H1 (cell line): ENCODE data around the gene EYA4. TPM values are rescaled to one million over a fixed set of nuclear protein-coding genes. Genes with fewer than 3 reads are reported as not detected.

ENCODE experiments used
- CTCF ChIA-PET: fragments of 300-600 bp; sonication (Branson Sonifier 250); formaldehyde crosslinking; loops from one replicate; lab custom pipeline; 2021; ENCODE audit not compliant: partially characterized antibody; lab: Charles Lee
- POLR2A ChIA-PET: fragments of 300-600 bp; sonication (Branson Sonifier 250); formaldehyde crosslinking; loops from one replicate; lab custom pipeline; 2021; ENCODE audit warnings: inconsistent platforms; ENCODE audit not compliant: partially characterized antibody; lab: Charles Lee
- DNase-seq, 2 experiments: peaks; one replicate each; pipeline versions ENCODE4 v3.0.0 to v3.0.0-alpha.2; 2010 to 2022; ENCODE audit warnings: low spot score in 2 of 2, low read depth in 1 of 2, mixed read lengths in 1 of 2
- FAIRE-seq: peaks from 2 replicates; lab custom pipeline; 2011; peaks lifted over from hg19 to GRCh38; lab: Jason Lieb, UNC
- H2AFZ ChIP-seq: 2 replicates; pipeline ENCODE4 v1.8.1; 2012; ENCODE audit warnings: low read length, inconsistent platforms
- H2AK5ac ChIP-seq: 2 replicates; pipeline ENCODE4 v1.6.1; 2013; ENCODE audit warnings: low read depth, low read length
- H2BK120ac ChIP-seq: replicated peaks from 2 replicates; pipeline ENCODE3; 2013; ENCODE audit warnings: low read depth, low read length, inconsistent platforms
- H2BK12ac ChIP-seq: 2 replicates; pipeline ENCODE4 v1.6.1; 2013; ENCODE audit warnings: low read depth, low read length
- H2BK15ac ChIP-seq: 2 replicates; pipeline ENCODE4 v1.6.1; 2013; ENCODE audit warnings: low read length
- H2BK20ac ChIP-seq: 2 replicates; pipeline ENCODE4 v1.6.1; 2013; ENCODE audit warnings: low read length
- H2BK5ac ChIP-seq: 2 replicates; pipeline ENCODE4 v1.6.1; 2013; ENCODE audit warnings: low read depth, low read length
- H3K14ac ChIP-seq: 2 replicates; pipeline ENCODE4 v1.6.1; 2013; ENCODE audit warnings: inconsistent platforms; ENCODE audit not compliant: insufficient read length
- H3K18ac ChIP-seq: 2 replicates; pipeline ENCODE4 v1.6.1; 2013; ENCODE audit warnings: low read length; ENCODE audit errors: extremely low read depth
- H3K23ac ChIP-seq: 2 replicates; pipeline ENCODE4 v1.6.1; 2013; ENCODE audit warnings: inconsistent platforms; ENCODE audit not compliant: insufficient read length
- H3K23me2 ChIP-seq: 2 replicates; pipeline ENCODE4 v1.6.1; 2013; ENCODE audit warnings: low read depth, low read length
- H3K27ac ChIP-seq: 2 replicates; pipeline ENCODE4 v1.6.1; 2011; ENCODE audit warnings: low read depth, low read length, inconsistent platforms
- H3K27me3 ChIP-seq, 4 experiments: replicated peaks in 1 of 4; 1 replicate in 1 of 4; 2 replicates in 3 of 4; pipeline versions ENCODE4 v1.6.1 to v1.8.1; 2011 to 2013; ENCODE audit warnings: low read length in 3 of 4, mild to moderate bottlenecking in 3 of 4, inconsistent platforms in 2 of 4, mixed read lengths in 2 of 4, moderate library complexity in 1 of 4; ENCODE audit not compliant: control insufficient read depth in 3 of 4, insufficient read depth in 3 of 4; ENCODE audit errors: extremely low read depth in 1 of 4
- H3K36me3 ChIP-seq, 4 experiments: 2 replicates each; pipeline versions ENCODE4 v1.6.1 to v1.8.1; 2011 to 2013; ENCODE audit warnings: mild to moderate bottlenecking in 4 of 4, low read length in 3 of 4, moderate library complexity in 2 of 4, control low read depth in 1 of 4, inconsistent platforms in 1 of 4; ENCODE audit not compliant: insufficient read depth in 4 of 4, control insufficient read depth in 2 of 4
- H3K4ac ChIP-seq: replicated peaks from 2 replicates; pipeline ENCODE3; 2013; ENCODE audit warnings: low read length, low read depth, mixed read lengths, inconsistent platforms; ENCODE audit not compliant: insufficient read length
- H3K4me1 ChIP-seq, 4 experiments: replicated peaks in 1 of 4; 1 replicate in 1 of 4; 2 replicates in 3 of 4; pipeline versions ENCODE4 v1.6.1 to v1.8.1; 2011 to 2013; ENCODE audit warnings: low read length in 3 of 4, inconsistent platforms in 2 of 4, mixed read lengths in 1 of 4; ENCODE audit not compliant: insufficient read depth in 4 of 4, control insufficient read depth in 3 of 4
- H3K4me2 ChIP-seq, 2 experiments: 2 replicates each; pipeline versions ENCODE4 v1.6.1 to v1.8.1; 2011 to 2013; ENCODE audit warnings: low read depth in 2 of 2, low read length in 2 of 2, control low read depth in 1 of 2, inconsistent platforms in 1 of 2, mild to moderate bottlenecking in 1 of 2; ENCODE audit not compliant: insufficient read depth in 1 of 2
- H3K4me3 ChIP-seq, 4 experiments: fragments of 200-600, 300-600 bp in 1 of 4; sonication (generic), shearing (Covaris generic), sonication (Bioruptor Twin) in 1 of 4; 2 replicates each; pipeline versions ENCODE4 v1.5.1 to v1.8.1; 2011 to 2016; ENCODE audit warnings: low read length in 4 of 4, low read depth in 3 of 4, control low read depth in 2 of 4, inconsistent platforms in 2 of 4, mild to moderate bottlenecking in 2 of 4, mixed read lengths in 1 of 4, moderate library complexity in 1 of 4; ENCODE audit not compliant: insufficient read depth in 2 of 4; ENCODE audit errors: extremely low read depth in 1 of 4
- H3K56ac ChIP-seq: replicated peaks from 2 replicates; pipeline ENCODE3; 2013; ENCODE audit warnings: low read depth, mild to moderate bottlenecking, mixed read lengths, low read length, inconsistent platforms; ENCODE audit not compliant: insufficient read length
- H3K79me1 ChIP-seq: 2 replicates; pipeline ENCODE4 v1.6.1; 2013; ENCODE audit warnings: low read depth, low read length, control low read depth
- H3K79me2 ChIP-seq, 2 experiments: 2 replicates each; pipeline versions ENCODE4 v1.6.1 to v1.8.1; 2012 to 2013; ENCODE audit warnings: low read length in 2 of 2, mild to moderate bottlenecking in 2 of 2, inconsistent platforms in 1 of 2; ENCODE audit not compliant: insufficient read depth in 2 of 2, control insufficient read depth in 1 of 2
- H3K9ac ChIP-seq, 4 experiments: replicated peaks in 1 of 4; 1 replicate in 1 of 4; 2 replicates in 3 of 4; pipeline versions ENCODE4 v1.6.1 to v1.8.1; 2011 to 2013; ENCODE audit warnings: low read depth in 3 of 4, low read length in 3 of 4, control low read depth in 2 of 4, mild to moderate bottlenecking in 2 of 4, moderate library complexity in 2 of 4, inconsistent platforms in 1 of 4; ENCODE audit errors: extremely low read depth in 1 of 4
- H3K9me3 ChIP-seq, 2 experiments: 2 replicates each; pipeline versions ENCODE4 v1.6.1 to v1.8.1; 2012 to 2013; ENCODE audit warnings: mild to moderate bottlenecking in 2 of 2, moderate library complexity in 2 of 2, control low read depth in 1 of 2, inconsistent platforms in 1 of 2, low read depth in 1 of 2, low read length in 1 of 2, mixed read lengths in 1 of 2; ENCODE audit not compliant: insufficient read depth in 2 of 2
- H4K20me1 ChIP-seq, 2 experiments: replicated peaks in 1 of 2; 2 replicates each; pipeline versions ENCODE3 to v1.8.1; 2011 to 2013; ENCODE audit warnings: inconsistent platforms in 2 of 2, low read length in 2 of 2, mild to moderate bottlenecking in 1 of 2; ENCODE audit not compliant: insufficient read depth in 2 of 2, control insufficient read depth in 1 of 2
- H4K5ac ChIP-seq: 2 replicates; pipeline ENCODE4 v1.6.1; 2013; ENCODE audit warnings: low read length, low read depth, mixed read lengths, inconsistent platforms; ENCODE audit not compliant: insufficient read length
- H4K8ac ChIP-seq: 2 replicates; pipeline ENCODE4 v1.8.0; 2013; ENCODE audit warnings: mild to moderate bottlenecking, moderate library complexity, low read length, inconsistent platforms; ENCODE audit not compliant: insufficient read depth; ENCODE audit errors: extremely low read depth
- H4K91ac ChIP-seq: replicated peaks from 2 replicates; pipeline ENCODE3; 2013; ENCODE audit warnings: low read length, mixed read lengths, inconsistent platforms; ENCODE audit not compliant: insufficient read length
- CBX8 ChIP-seq: fragments of 300-800, 300-1000 bp; sonication (generic); IDR thresholded peaks from 2 replicates; pipeline ENCODE4 v1.7.1; 2016; ENCODE audit warnings: low read depth, low read length, borderline replicate concordance
- CHD1 ChIP-seq: IDR thresholded peaks from 2 replicates; pipeline ENCODE4 v1.6.1; 2012; ENCODE audit warnings: low read depth, low read length, improper control_type of control experiment
- CHD2 ChIP-seq: IDR thresholded peaks from 2 replicates; pipeline ENCODE4 v1.6.1; 2012; ENCODE audit warnings: low read length, improper control_type of control experiment
- CREB1 ChIP-seq: IDR thresholded peaks from 2 replicates; pipeline ENCODE4 v1.6.1; 2012; ENCODE audit warnings: inconsistent platforms
- EGR1 ChIP-seq: IDR thresholded peaks from 2 replicates; pipeline ENCODE4 v1.6.1; 2011; ENCODE audit warnings: low read depth, low read length, borderline replicate concordance
- JUN ChIP-seq: IDR thresholded peaks from 2 replicates; pipeline ENCODE4 v1.6.1; 2011; ENCODE audit warnings: low read depth, mild to moderate bottlenecking, improper control_type of control experiment, low read length
- KDM5A ChIP-seq: fragments of 200-600 bp; IDR thresholded peaks from 2 replicates; pipeline ENCODE4 v1.7.1; 2012; ENCODE audit warnings: mild to moderate bottlenecking, low read length, inconsistent platforms, mixed read lengths
- SIRT6 ChIP-seq: IDR thresholded peaks from one replicate; pipeline ENCODE4 v1.7.1; 2012; ENCODE audit warnings: low read length, inconsistent platforms
- SP2 ChIP-seq: IDR thresholded peaks from 2 replicates; pipeline ENCODE4 v1.6.1; 2012; ENCODE audit warnings: mild to moderate bottlenecking, low read length, inconsistent platforms
- WGBS, 2 experiments: shearing (Covaris generic) in 1 of 2; methylation state at CpG; one replicate each; pipeline versions ENCODE4 v1.1.6 to v1.1.7; 2013 to 2015; ENCODE audit warnings: low lambda C conversion rate in 2 of 2, mixed read lengths in 2 of 2, inconsistent platforms in 1 of 2, low coverage in 1 of 2, missing lambda C conversion rate in 1 of 2; ENCODE audit not compliant: insufficient replicate concordance in 2 of 2, insufficient coverage in 1 of 2, insufficient read length in 1 of 2; ENCODE audit errors: extremely low coverage in 1 of 2, missing lambda C conversion rate in 1 of 2; 5-methylcytosine and 5-hydroxymethylcytosine counted together
- polyA plus RNA-seq, 7 experiments: library from polyadenylated mRNA; depleted of rRNA in 3 of 7; stranded (reverse) in 5 of 7; unstranded in 2 of 7; fragments of >200 nt in 5 of 7; fragments of 200-250 nt in 2 of 7; gene quantifications; 1 replicate in 5 of 7; 2 replicates in 1 of 7; 4 replicates in 1 of 7; pipeline versions ENCODE4 v1.2.1 to v1.2.3, GENCODE V29; 2011 to 2013; ENCODE audit warnings: missing spikeins in 2 of 7, mixed read lengths in 2 of 7
- total RNA-seq: library from RNA; stranded (reverse); fragmentation: NEBNext Ultra II Directional; extraction: Animal tissue kit (Norgen Biotek cat#: 25700); gene quantifications from 2 replicates; pipeline ENCODE4 v1.2.1, GENCODE V29; 2021
- TF ChIP-seq, protein P1 (sequence below): IDR thresholded peaks from 2 replicates; pipeline ENCODE4 v1.6.1; 2012; ENCODE audit warnings: inconsistent platforms
- TF ChIP-seq, protein P2 (sequence below): IDR thresholded peaks from 2 replicates; pipeline ENCODE4 v1.6.1; 2012; ENCODE audit warnings: low read length, inconsistent platforms

The EYA4 gene
- total and polyA plus RNA-seq, 2 of the 8 experiments (the other 6 are each of a cell fraction or from before 2014, with no cell fraction given): 0.06 to 0.17 TPM

DNA sequence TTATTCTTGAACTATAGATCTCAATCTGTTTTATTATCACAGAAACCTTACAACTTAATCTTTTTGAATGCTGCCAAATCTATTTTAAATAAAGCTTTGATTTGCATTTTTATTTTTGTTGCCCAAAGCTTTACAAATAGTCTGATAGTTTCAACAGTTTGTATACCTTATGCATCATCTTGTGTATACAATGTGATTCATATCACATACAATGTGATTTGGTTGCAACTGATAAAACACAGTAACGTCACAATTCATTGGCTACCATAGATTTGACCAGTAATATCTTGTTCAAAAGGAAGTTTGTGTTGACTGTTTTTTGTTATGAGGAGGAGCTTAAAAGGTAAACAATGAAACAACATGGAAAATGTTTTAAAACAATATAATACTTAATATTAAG lies 110.9 kb downstream of the EYA4 start:
- H2BK5ac ChIP-seq: no peak overlapping the region
- CTCF ChIA-PET: interaction anchor here (1.5 kb wide), 2 partner anchors 10 to 13 kb away, joined by 3 to 6 read pairs; no protein-coding TSS in a partner anchor
- H3K14ac ChIP-seq: no peak overlapping the region
- H2BK15ac ChIP-seq: no peak overlapping the region
- no peak overlapping the region for H3K4me2 ChIP-seq
- no peak overlapping the region for H2AK5ac ChIP-seq
- H3K23ac ChIP-seq: no peak overlapping the region
- no peaks in the 10 kb centered on the region for H3K27me3 ChIP-seq
- H2BK120ac ChIP-seq: no peak overlapping the region
- no peak overlapping the region for H3K27ac ChIP-seq
- no peak overlapping the region for H3K4ac ChIP-seq
- no peak overlapping the region for H3K4me3 ChIP-seq
- no peak overlapping the region for H2AFZ ChIP-seq
- no peaks in the 10 kb centered on the region for H3K79me1 ChIP-seq
- DNase-seq (no peak), FAIRE-seq (no peak)
- no peak overlapping the region for H4K8ac ChIP-seq
- H3K23me2 ChIP-seq: no peaks in the 10 kb centered on the region
- no peaks in the 10 kb centered on the region for H3K79me2 ChIP-seq
- no peak overlapping the region for H2BK20ac ChIP-seq
- POLR2A ChIA-PET: interaction anchor here (0.6 kb wide), 1 partner anchor 536 kb away, joined by 4 read pairs; no protein-coding TSS in a partner anchor
- H3K36me3 ChIP-seq: no peaks in the 10 kb centered on the region
- H3K9me3 ChIP-seq: no peaks in the 10 kb centered on the region
- H3K56ac ChIP-seq: no peak overlapping the region
- no peak overlapping the region for H3K9ac ChIP-seq
- H2BK12ac ChIP-seq: no peak overlapping the region
- H4K5ac ChIP-seq: no peak overlapping the region
- H3K4me1 ChIP-seq: no peaks in the 10 kb centered on the region
- H4K20me1 ChIP-seq: no peaks in the 10 kb centered on the region
- H4K91ac ChIP-seq: no peak overlapping the region
- TF ChIP-seq, protein P1, sequence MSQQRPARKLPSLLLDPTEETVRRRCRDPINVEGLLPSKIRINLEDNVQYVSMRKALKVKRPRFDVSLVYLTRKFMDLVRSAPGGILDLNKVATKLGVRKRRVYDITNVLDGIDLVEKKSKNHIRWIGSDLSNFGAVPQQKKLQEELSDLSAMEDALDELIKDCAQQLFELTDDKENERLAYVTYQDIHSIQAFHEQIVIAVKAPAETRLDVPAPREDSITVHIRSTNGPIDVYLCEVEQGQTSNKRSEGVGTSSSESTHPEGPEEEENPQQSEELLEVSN: no peak
- TF ChIP-seq CREB1 (no peak), SIRT6 (no peak), JUN (no peak), SP2 (no peak), CHD2 (no peak), CHD1 (no peak), CBX8 (no peak), EGR1 (no peak), KDM5A (no peak)
- TF ChIP-seq, protein P2, sequence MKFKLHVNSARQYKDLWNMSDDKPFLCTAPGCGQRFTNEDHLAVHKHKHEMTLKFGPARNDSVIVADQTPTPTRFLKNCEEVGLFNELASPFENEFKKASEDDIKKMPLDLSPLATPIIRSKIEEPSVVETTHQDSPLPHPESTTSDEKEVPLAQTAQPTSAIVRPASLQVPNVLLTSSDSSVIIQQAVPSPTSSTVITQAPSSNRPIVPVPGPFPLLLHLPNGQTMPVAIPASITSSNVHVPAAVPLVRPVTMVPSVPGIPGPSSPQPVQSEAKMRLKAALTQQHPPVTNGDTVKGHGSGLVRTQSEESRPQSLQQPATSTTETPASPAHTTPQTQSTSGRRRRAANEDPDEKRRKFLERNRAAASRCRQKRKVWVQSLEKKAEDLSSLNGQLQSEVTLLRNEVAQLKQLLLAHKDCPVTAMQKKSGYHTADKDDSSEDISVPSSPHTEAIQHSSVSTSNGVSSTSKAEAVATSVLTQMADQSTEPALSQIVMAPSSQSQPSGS: no peak
- TF ChIP-seq, all 59 proteins: peak for 0
- H3K18ac ChIP-seq: no peak overlapping the region
- WGBS, 2 experiments: 83% methylated on average over 1 of the region's 1 CpG; no CpG with 5 or more reads in 1 of the 2 experiments
